ENCODE results near the gene MAGI1.

DNA sequence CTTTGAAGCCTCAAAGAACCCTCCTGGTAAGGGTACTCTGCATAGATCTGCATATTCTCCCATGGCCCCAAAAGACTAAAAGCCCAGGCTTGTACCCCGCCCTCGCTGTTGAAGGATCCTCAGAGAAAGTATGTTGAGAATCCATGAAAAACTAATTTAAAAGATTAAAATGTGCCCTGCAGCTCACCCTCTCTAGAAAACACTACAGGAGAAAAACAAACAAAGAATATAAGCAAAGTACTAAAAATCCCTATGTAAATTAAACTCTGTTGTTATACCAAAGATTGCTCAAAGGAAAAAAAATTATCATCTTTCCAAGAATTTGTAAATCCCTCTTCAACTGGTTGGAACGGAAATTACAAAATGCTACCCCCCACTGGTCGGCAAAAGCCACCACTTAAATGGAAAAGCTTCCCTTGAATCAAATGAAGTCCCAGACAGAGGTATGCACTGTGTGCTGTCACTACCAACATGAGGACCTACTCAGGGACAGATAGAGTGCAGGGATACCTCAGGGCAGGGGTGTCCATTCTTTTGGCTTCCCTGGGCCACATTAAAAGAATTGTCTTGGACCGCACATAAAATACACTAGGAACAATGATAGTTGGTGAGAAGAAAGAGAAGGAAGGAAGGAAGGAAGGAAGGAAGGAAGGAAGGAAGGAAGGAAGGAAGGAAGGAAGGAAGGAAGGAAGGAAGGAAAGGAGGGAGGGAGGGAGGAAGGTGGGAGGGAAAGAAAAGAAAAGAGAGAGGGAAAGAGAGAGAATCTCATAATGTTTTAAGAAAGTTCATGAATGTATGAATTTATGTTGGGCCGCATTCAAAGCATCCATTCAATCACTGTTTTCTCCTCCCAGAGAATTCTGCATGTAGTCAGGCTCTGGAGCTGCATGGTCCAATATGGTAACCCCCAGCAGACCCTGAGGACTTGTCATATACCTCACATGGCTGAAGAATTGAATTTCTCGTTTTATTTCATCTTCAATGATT is 88.1 kb downstream of the MAGI1 start:
- TF ChIP-seq, protein P1, sequence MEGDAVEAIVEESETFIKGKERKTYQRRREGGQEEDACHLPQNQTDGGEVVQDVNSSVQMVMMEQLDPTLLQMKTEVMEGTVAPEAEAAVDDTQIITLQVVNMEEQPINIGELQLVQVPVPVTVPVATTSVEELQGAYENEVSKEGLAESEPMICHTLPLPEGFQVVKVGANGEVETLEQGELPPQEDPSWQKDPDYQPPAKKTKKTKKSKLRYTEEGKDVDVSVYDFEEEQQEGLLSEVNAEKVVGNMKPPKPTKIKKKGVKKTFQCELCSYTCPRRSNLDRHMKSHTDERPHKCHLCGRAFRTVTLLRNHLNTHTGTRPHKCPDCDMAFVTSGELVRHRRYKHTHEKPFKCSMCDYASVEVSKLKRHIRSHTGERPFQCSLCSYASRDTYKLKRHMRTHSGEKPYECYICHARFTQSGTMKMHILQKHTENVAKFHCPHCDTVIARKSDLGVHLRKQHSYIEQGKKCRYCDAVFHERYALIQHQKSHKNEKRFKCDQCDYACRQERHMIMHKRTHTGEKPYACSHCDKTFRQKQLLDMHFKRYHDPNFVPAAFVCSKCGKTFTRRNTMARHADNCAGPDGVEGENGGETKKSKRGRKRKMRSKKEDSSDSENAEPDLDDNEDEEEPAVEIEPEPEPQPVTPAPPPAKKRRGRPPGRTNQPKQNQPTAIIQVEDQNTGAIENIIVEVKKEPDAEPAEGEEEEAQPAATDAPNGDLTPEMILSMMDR (IDR thresholded peaks at IDR 0.05), result no peak
- no peak for TF ChIP-seq POLR2A (IDR thresholded peaks at IDR 0.05)

Measured in uterus (tissue), 2 donors.